LNCaP clone FGC (cell line): ENCODE results near the gene SMAD3.

Source experiments
- DNase-seq: peaks from one replicate; pipeline ENCODE4 v3.0.0-alpha.2; 2011; ENCODE audit warnings: low read depth
- H3K4me3 ChIP-seq: 2 replicates; pipeline ENCODE4 v1.5.1; 2011; ENCODE audit warnings: mild to moderate bottlenecking, low read depth, low read length, control low read depth
- CTCF ChIP-seq: IDR thresholded peaks from 2 replicates; pipeline ENCODE4 v1.5.1; 2012; ENCODE audit warnings: mild to moderate bottlenecking; ENCODE audit not compliant: control insufficient read depth, insufficient read depth; ENCODE audit errors: extremely low read depth

SMAD3 gene

DNA sequence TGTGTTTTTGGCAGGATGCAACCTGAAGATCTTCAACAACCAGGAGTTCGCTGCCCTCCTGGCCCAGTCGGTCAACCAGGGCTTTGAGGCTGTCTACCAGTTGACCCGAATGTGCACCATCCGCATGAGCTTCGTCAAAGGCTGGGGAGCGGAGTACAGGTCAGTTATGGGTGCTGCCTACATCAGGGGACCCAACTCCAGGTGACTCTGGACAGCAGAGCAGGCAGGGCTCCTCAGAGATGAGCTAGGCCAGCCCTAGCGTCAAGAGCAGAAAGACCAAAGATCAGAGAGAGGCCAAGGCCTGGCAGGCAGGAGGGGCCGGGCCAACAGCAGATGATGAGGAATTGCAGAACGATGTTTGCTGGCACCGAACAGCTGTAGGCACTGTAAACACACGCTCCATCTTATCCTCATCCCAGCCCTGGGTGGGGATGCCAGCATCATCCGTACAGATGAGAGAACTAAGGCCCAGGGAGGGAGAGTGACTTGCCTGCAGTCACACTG, 122.0 kb downstream of the SMAD3 start:
- DNase-seq: no peak
- TF ChIP-seq CTCF: no peak
- H3K4me3 ChIP-seq: no peak overlapping the region

GRCh38 chr15:67188551-67189218, 123.3 kb downstream of the SMAD3 start:
- no peak for TF ChIP-seq CTCF
- DNase-seq: no peak
- H3K4me3 ChIP-seq: no peak overlapping the region

GRCh38 chr15:67189326-67190051, 124.1 kb downstream of the SMAD3 start:
- TF ChIP-seq CTCF: no peak
- H3K4me3 ChIP-seq: no peak overlapping the region
- no peak for DNase-seq

- H3K4me3 ChIP-seq: no peak overlapping the region
- TF ChIP-seq CTCF: no peak
- no peak for DNase-seq
Measured at GRCh38 chr15:67190326-67190725, 124.9 kb downstream of the SMAD3 start.

GRCh38 chr15:67190813-67191212, 125.4 kb downstream of the SMAD3 start:
- no peak for TF ChIP-seq CTCF
- H3K4me3 ChIP-seq: no peak overlapping the region
- DNase-seq: no peak

DNA sequence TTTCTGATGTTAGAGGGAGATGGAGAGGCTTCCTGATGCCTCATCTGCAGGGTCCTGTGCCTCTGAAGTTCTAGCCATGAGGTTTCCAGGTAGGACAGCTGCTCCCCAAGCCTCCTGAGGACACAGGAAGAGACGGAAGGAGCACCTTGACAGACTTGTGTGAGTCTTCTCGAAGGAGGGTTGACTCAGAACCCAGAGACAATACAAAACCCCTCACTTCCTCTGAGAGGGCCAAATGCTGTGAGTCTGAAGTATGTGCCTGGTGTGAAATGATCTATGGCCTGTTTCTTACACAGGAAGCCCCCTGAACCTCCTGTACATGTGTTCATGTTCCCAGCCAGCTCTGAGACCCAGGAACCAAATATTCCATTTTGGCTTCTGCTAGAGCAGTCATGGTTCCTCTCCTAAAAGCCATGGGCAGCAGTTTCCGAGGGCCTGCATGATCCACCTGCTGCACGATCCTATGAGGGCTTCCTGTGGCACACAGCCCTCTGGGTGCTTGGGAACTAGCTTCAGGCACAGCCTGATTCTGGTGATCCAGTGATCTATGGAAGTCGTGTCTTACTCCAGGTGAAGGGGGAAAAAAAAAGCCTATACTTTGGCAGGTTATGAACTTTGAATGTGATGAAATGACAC, 126.9 kb downstream of the SMAD3 start:
- TF ChIP-seq CTCF: no peak
- H3K4me3 ChIP-seq: no peak overlapping the region
- DNase-seq: no peak
